DND-41 (cell line): Measurements from ENCODE around the gene B4GALNT1.

Experiments
- ATAC-seq: fragments of 200-7000 bp; cut with Tn5 transposase; 3 replicates; pipeline ENCODE4 v1.9.1; 2021; ENCODE audit warnings: low read depth; ENCODE audit not compliant: insufficient read depth
- DNase-seq: peaks from one replicate; pipeline ENCODE4 v3.0.0-alpha.2; 2020
- H2AFZ ChIP-seq: 2 replicates; pipeline ENCODE4 v1.6.0; 2012; ENCODE audit warnings: low read depth, low read length
- H3K27ac ChIP-seq: 2 replicates; pipeline ENCODE4 v1.5.1; 2012; ENCODE audit warnings: low read length, inconsistent platforms
- H3K27me3 ChIP-seq: fragments of 200-600 bp; sonication (generic); 2 replicates; pipeline ENCODE4 v1.6.0; 2012; ENCODE audit warnings: low read length, mild to moderate bottlenecking, inconsistent platforms; ENCODE audit not compliant: insufficient read depth, poor library complexity
- H3K36me3 ChIP-seq: 2 replicates; pipeline ENCODE4 v1.5.1; 2012; ENCODE audit warnings: low read length, inconsistent platforms; ENCODE audit not compliant: insufficient read depth
- H3K4me1 ChIP-seq: 2 replicates; pipeline ENCODE4 v1.5.1; 2012; ENCODE audit warnings: mild to moderate bottlenecking, low read length; ENCODE audit not compliant: insufficient read depth
- H3K4me2 ChIP-seq: 2 replicates; pipeline ENCODE4 v1.6.0; 2012; ENCODE audit warnings: mild to moderate bottlenecking, moderate library complexity, low read length, inconsistent platforms; ENCODE audit not compliant: insufficient read depth
- H3K4me3 ChIP-seq, 2 experiments: fragments of 200-600 bp in 1 of 2; shearing (Covaris generic) in 1 of 2; 2 replicates each; pipeline ENCODE4 v1.5.1; 2012 to 2016; ENCODE audit warnings: inconsistent platforms in 2 of 2, low read length in 2 of 2, mild to moderate bottlenecking in 2 of 2, low read depth in 1 of 2, moderate library complexity in 1 of 2
- H3K79me2 ChIP-seq: 2 replicates; pipeline ENCODE4 v1.6.0; 2012; ENCODE audit warnings: low read length, inconsistent platforms; ENCODE audit not compliant: insufficient read depth
- H3K9ac ChIP-seq: 2 replicates; pipeline ENCODE4 v1.6.0; 2012; ENCODE audit warnings: low read depth, mild to moderate bottlenecking, inconsistent platforms, low read length, moderate library complexity
- H3K9me3 ChIP-seq: 2 replicates; pipeline ENCODE4 v1.5.1; 2012; ENCODE audit warnings: low read length, moderate library complexity, mild to moderate bottlenecking, inconsistent platforms; ENCODE audit not compliant: insufficient read depth, severe bottlenecking
- H4K20me1 ChIP-seq: 2 replicates; pipeline ENCODE4 v1.6.0; 2012; ENCODE audit warnings: low read length; ENCODE audit not compliant: insufficient read depth
- EZH2 ChIP-seq: IDR thresholded peaks from 3 replicates; pipeline ENCODE4 v1.6.1; 2012; ENCODE audit warnings: borderline replicate concordance, low read depth, mild to moderate bottlenecking, moderate library complexity, low read length, inconsistent platforms; ENCODE audit not compliant: severe bottlenecking
- TF ChIP-seq, protein P1 (sequence below): IDR thresholded peaks from 2 replicates; pipeline ENCODE4 v1.5.1; 2012; ENCODE audit warnings: borderline replicate concordance, low read length, moderate library complexity, mild to moderate bottlenecking; ENCODE audit not compliant: poor library complexity, severe bottlenecking; ENCODE audit errors: extremely low read depth

B4GALNT1 gene

DNA sequence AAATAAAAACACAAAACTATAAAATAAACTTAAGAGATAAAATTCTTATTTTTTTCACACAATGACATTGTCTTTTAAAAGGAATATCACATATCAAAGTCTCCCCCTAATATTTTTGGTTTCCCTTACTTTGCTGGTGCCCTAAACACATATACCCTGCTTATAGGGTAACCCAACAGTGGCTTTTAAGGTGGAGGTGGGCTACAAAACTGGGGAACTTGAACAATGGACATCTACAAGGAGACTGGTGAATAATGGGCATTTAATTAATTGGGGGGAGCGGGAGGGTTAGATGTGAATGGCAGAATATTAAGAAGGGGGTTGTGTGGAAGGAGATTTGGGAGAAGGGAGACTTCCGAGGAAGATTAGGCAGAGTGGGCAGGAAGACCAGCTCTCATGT lies 9.6 kb downstream of the B4GALNT1 start:
- Histone ChIP-seq H2AFZ (no peak overlapping the region), H3K4me1 (no peaks in the 10 kb centered on the region), H3K27me3 (peaks cover 23% of the 10 kb centered on the region), H3K9ac (no peak overlapping the region), H3K4me3 (no peak overlapping the region), H3K4me2 (no peak overlapping the region), H3K36me3 (no peaks in the 10 kb centered on the region), H3K79me2 (no peaks in the 10 kb centered on the region), H3K9me3 (no peaks in the 10 kb centered on the region), H3K27ac (no peak overlapping the region), H4K20me1 (peaks cover 3% of the 10 kb centered on the region; the same call in 1 of the 2 replicates)
- no peak for TF ChIP-seq EZH2
- TF ChIP-seq, protein P1, sequence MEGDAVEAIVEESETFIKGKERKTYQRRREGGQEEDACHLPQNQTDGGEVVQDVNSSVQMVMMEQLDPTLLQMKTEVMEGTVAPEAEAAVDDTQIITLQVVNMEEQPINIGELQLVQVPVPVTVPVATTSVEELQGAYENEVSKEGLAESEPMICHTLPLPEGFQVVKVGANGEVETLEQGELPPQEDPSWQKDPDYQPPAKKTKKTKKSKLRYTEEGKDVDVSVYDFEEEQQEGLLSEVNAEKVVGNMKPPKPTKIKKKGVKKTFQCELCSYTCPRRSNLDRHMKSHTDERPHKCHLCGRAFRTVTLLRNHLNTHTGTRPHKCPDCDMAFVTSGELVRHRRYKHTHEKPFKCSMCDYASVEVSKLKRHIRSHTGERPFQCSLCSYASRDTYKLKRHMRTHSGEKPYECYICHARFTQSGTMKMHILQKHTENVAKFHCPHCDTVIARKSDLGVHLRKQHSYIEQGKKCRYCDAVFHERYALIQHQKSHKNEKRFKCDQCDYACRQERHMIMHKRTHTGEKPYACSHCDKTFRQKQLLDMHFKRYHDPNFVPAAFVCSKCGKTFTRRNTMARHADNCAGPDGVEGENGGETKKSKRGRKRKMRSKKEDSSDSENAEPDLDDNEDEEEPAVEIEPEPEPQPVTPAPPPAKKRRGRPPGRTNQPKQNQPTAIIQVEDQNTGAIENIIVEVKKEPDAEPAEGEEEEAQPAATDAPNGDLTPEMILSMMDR, result no peak
- ATAC-seq (no peak), DNase-seq (no peak)

DNA sequence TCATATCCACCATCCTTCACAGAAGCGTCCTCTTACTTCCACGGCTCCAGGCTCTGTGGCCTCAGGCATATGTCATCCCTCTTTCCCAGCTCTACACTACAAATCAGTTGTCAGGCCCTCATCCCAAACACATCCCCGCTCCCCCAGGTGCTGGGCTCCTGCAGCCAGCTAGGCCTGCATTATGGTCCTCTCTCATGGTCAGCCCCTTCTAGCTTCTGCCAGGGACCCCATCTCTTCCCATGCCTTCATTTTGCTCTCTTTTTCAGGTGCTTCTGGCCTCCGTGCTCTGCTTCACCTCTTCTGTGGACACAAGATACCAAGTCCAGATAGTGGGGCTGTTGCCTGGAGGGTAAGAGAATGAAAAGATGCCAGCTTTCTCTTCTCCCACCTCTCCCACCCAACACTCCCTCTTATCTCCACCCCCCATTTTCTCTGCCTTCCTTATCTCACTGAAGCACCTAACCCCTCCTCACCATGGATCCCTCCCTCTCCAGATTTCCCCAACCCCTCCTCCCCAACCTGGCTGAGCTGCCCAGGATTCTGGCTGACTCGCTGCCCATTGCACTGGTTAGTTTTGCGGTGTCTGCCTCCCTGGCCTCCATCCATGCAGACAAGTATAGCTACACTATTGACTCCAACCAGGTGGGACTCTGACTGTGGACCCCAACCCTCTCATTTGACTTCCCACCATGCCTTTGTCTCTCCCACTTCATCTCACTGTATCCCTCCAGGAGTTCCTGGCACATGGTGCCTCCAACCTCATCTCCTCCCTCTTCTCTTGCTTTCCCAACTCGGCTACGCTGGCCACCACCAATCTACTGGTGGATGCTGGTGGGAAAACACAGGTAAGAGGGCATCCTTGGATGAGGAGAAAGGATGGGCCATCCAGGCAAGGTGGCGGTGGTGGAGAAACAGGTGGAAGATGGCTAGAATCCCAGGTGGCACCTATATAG lies 10.4 kb downstream of the B4GALNT1 start:
- H3K79me2 ChIP-seq, result no peaks in the 10 kb centered on the region
- H3K4me3 ChIP-seq, result no peak overlapping the region
- no peaks in the 10 kb centered on the region for H3K9me3 ChIP-seq
- no peak overlapping the region for H3K27ac ChIP-seq
- peaks cover 23% of the 10 kb centered on the region for H3K27me3 ChIP-seq
- no peak; the same call in 2 of the 3 replicates for ATAC-seq
- no peak overlapping the region for H3K9ac ChIP-seq
- no peaks in the 10 kb centered on the region for H3K36me3 ChIP-seq
- DNase-seq, result no peak
- H3K4me2 ChIP-seq, result no peak overlapping the region
- H3K4me1 ChIP-seq, result no peaks in the 10 kb centered on the region
- H2AFZ ChIP-seq, result no peak overlapping the region
- TF ChIP-seq EZH2, result no peak
- TF ChIP-seq, protein P1, result no peak
- peaks cover 3% of the 10 kb centered on the region; the same call in 1 of the 2 replicates for H4K20me1 ChIP-seq

DNA sequence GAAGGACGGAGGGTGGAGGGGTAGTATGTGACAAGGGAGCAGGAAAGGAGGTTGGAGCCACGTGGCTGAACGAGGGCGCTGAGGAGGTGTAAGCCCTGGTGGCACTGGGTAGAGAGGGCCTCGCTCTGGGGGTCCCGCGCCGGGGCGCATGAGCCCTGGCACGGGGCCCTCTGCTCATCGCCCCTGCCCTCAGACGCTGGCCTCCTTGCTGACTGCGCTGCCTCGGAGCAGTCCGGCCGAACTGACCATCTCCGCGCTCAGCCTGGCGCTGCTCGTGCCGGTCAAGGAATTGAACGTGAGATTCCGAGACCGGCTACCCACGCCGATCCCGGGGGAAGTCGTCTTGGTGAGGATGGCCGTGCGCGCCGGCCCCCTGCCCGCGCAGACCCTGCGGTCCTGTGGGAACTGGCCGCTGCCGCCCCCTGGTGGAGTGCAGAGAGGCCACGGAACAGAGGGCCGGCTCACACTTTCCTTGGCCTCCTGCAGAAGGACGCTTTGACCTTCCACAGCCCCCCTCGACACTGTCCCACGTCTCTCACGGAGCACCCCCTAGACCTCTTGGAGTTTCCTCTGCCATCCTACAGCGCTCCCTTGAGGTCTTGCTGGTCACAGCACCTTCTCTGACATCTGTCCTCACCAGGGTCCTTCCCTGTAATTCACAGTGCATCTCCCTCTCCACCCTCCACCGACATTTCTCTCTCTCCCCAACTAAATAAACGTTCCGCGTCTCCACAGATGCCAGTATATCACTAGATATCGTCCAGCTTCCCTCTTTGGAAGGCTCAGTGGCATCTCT lies 11.3 kb downstream of the B4GALNT1 start:
- no peak for TF ChIP-seq EZH2
- TF ChIP-seq, protein P1, result peak; percentile 69

More for the DNA sequence above, 11.3 kb downstream of the B4GALNT1 start:
- Histone ChIP-seq H3K4me3 (no peak overlapping the region), H3K27ac (no peak overlapping the region), H3K79me2 (no peaks in the 10 kb centered on the region), H3K9me3 (no peaks in the 10 kb centered on the region), H3K4me2 (no peak overlapping the region), H3K27me3 (peaks cover 23% of the 10 kb centered on the region), H4K20me1 (peaks cover 3% of the 10 kb centered on the region; the same call in 1 of the 2 replicates), H3K4me1 (no peaks in the 10 kb centered on the region), H2AFZ (no peak overlapping the region), H3K9ac (no peak overlapping the region), H3K36me3 (no peaks in the 10 kb centered on the region)
- DNase-seq (peak; percentile 23), ATAC-seq (peak; percentile 84)
